LNCAP (cell line): ENCODE data around the gene ELL.

Experiments
- CTCF ChIP-seq: fragments of 450-650 bp; IDR thresholded peaks from 2 replicates; pipeline ENCODE4 v1.5.1; 2017; ENCODE audit warnings: mild to moderate bottlenecking

The ELL gene

GRCh38 chr19:18466354-18466753 is 55.5 kb downstream of the ELL start:
- no peak for TF ChIP-seq CTCF

GRCh38 chr19:18465964-18466339 is 55.9 kb downstream of the ELL start:
- TF ChIP-seq CTCF = no peak

- TF ChIP-seq CTCF = no peak
Measured at GRCh38 chr19:18465214-18465963, 56.5 kb downstream of the ELL start.

GRCh38 chr19:18464646-18465045 is 57.2 kb downstream of the ELL start:
- no peak for TF ChIP-seq CTCF

- TF ChIP-seq CTCF = no peak
Measured at GRCh38 chr19:18461471-18461870, 60.4 kb downstream of the ELL start.

- TF ChIP-seq CTCF = no peak
Measured at GRCh38 chr19:18460900-18461299, 61.0 kb downstream of the ELL start.

- no peak for TF ChIP-seq CTCF
Measured at GRCh38 chr19:18457483-18458331, 64.2 kb downstream of the ELL start.
